Caco-2 (cell line): ENCODE data around the gene KRTAP12-3. TPM values are rescaled to one million over a fixed set of nuclear protein-coding genes. Genes with fewer than 3 reads are reported as not detected.

Source experiments
- BruUV-seq: library from RNA; stranded (reverse); fragments of 400-500 nt; replicated peaks from 2 replicates; lab custom pipeline; 2021; lab: Mats Ljungman, UMichigan
- CTCF ChIA-PET: fragments of 300-600 bp; sonication (Branson Sonifier 250); formaldehyde crosslinking; loops from one replicate; lab custom pipeline; 2022; ENCODE audit warnings: antibody characterized with exemption; lab: Charles Lee
- POLR2A ChIA-PET: fragments of 300-600 bp; sonication (Branson Sonifier 250); formaldehyde crosslinking; loops from one replicate; lab custom pipeline; 2022; ENCODE audit warnings: antibody characterized with exemption; lab: Charles Lee
- DNase-seq, 2 experiments: peaks; one replicate each; pipeline versions ENCODE4 v3.0.0 to v3.0.0-alpha.2; 2020 to 2022
- H3K27me3 ChIP-seq: replicated peaks from 2 replicates; pipeline ENCODE4 v1.6.0; 2011; ENCODE audit warnings: low read length; ENCODE audit not compliant: control insufficient read depth, insufficient read depth
- H3K36me3 ChIP-seq: 2 replicates; pipeline ENCODE4 v1.5.1; 2011; ENCODE audit warnings: low read length; ENCODE audit not compliant: control insufficient read depth, insufficient read depth
- H3K4me1 ChIP-seq: fragments of 250-450 bp; sonication (Bioruptor Pico); 2 replicates; pipeline ENCODE4 v1.5.1; 2020; ENCODE audit warnings: mild to moderate bottlenecking
- H3K4me3 ChIP-seq: 2 replicates; pipeline ENCODE4 v1.5.1; 2011; ENCODE audit warnings: low read depth, mild to moderate bottlenecking, control low read depth, low read length
- H3K9me3 ChIP-seq: fragments of 250-450 bp; sonication (Bioruptor Pico); 2 replicates; pipeline ENCODE4 v1.5.1; 2020; ENCODE audit warnings: mild to moderate bottlenecking, moderate library complexity
- H3K27ac Mint-ChIP-seq: one replicate; pipeline ENCODE4 v1.8.0; 2022; ENCODE audit warnings: mixed read lengths; ENCODE audit not compliant: unreplicated experiment
- H3K27me3 Mint-ChIP-seq: one replicate; pipeline ENCODE4 v1.8.0; 2022; ENCODE audit warnings: mixed read lengths; ENCODE audit not compliant: insufficient read depth, unreplicated experiment
- H3K36me3 Mint-ChIP-seq: one replicate; pipeline ENCODE4 v1.8.0; 2022; ENCODE audit warnings: mild to moderate bottlenecking, mixed read lengths; ENCODE audit not compliant: insufficient read depth, unreplicated experiment
- H3K4me1 Mint-ChIP-seq: one replicate; pipeline ENCODE4 v1.8.0; 2022; ENCODE audit warnings: low read depth, mixed read lengths; ENCODE audit not compliant: unreplicated experiment
- H3K4me3 Mint-ChIP-seq: one replicate; pipeline ENCODE4 v1.8.0; 2022; ENCODE audit warnings: mild to moderate bottlenecking, moderate library complexity, mixed read lengths; ENCODE audit not compliant: unreplicated experiment
- H3K9me3 Mint-ChIP-seq: one replicate; pipeline ENCODE4 v1.8.0; 2022; ENCODE audit warnings: mixed read lengths; ENCODE audit not compliant: unreplicated experiment
- intact Hi-C: fragments of 100-400 bp; cut with micrococcal nuclease; formaldehyde crosslinking; loops from one replicate; pipeline ENCODE4 v1.10.0; 2022; ENCODE audit not compliant: unreplicated experiment
- total RNA-seq: library from RNA; stranded (reverse); gene quantifications from 2 replicates; pipeline ENCODE4 v1.2.3, GENCODE V29; 2022
- TF ChIP-seq, protein P1 (sequence below), 2 experiments: fragments of 200-600 bp in 1 of 2; IDR thresholded peaks; 1 replicate in 1 of 2; 2 replicates in 1 of 2; pipeline versions ENCODE4 v1.5.1 to v1.8.0; 2011 to 2022; ENCODE audit warnings: antibody characterized with exemption in 1 of 2, control low read depth in 1 of 2, inconsistent platforms in 1 of 2, low read depth in 1 of 2, low read length in 1 of 2, mild to moderate bottlenecking in 1 of 2, moderate library complexity in 1 of 2; ENCODE audit not compliant: insufficient read depth in 1 of 2, severe bottlenecking in 1 of 2, unreplicated experiment in 1 of 2

Gene KRTAP12-3
- total RNA-seq, 1 experiment from 2014 or later = not detected

GRCh38 chr21:44666401-44667320, 8.9 kb downstream of the KRTAP12-3 start, which contains the start of gene KRTAP12-2:
TSS of gene KRTAP12-2 (minus strand) at chr21:44666927. CDS start at chr21:44666886, 41 bp downstream.
- no peaks in the 10 kb centered on the region for H3K4me1 Mint-ChIP-seq
- DNase-seq = no peak
- no TSS peak for BruUV-seq
- Histone ChIP-seq H3K4me3 (no peak within 1 kb of the TSS), H3K4me1 (no peaks in the 10 kb centered on the region), H3K27me3 (no peaks in the 10 kb centered on the region), H3K9me3 (peaks cover 12% of the 10 kb centered on the region; the same call in 1 of the 2 replicates), H3K36me3 (no peaks in the 10 kb centered on the region)
- H3K36me3 Mint-ChIP-seq = no peaks in the 10 kb centered on the region
- peaks cover 21% of the 10 kb centered on the region for H3K9me3 Mint-ChIP-seq
- peaks cover 16% of the 10 kb centered on the region for H3K27me3 Mint-ChIP-seq
- ChIA-PET POLR2A (no interaction called here), CTCF (no interaction called here)
- intact Hi-C loops = no loop called here
- TF ChIP-seq, protein P1, sequence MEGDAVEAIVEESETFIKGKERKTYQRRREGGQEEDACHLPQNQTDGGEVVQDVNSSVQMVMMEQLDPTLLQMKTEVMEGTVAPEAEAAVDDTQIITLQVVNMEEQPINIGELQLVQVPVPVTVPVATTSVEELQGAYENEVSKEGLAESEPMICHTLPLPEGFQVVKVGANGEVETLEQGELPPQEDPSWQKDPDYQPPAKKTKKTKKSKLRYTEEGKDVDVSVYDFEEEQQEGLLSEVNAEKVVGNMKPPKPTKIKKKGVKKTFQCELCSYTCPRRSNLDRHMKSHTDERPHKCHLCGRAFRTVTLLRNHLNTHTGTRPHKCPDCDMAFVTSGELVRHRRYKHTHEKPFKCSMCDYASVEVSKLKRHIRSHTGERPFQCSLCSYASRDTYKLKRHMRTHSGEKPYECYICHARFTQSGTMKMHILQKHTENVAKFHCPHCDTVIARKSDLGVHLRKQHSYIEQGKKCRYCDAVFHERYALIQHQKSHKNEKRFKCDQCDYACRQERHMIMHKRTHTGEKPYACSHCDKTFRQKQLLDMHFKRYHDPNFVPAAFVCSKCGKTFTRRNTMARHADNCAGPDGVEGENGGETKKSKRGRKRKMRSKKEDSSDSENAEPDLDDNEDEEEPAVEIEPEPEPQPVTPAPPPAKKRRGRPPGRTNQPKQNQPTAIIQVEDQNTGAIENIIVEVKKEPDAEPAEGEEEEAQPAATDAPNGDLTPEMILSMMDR (IDR thresholded peaks at IDR 0.05; ENCODE audit: insufficient read depth in 1 of 2, low read depth in 1 of 2, low read length in 1 of 2, severe bottlenecking in 1 of 2, unreplicated experiment in 1 of 2) = no peak
- no peak within 1 kb of the TSS for H3K4me3 Mint-ChIP-seq
- H3K27ac Mint-ChIP-seq = no peak within 1 kb of the TSS

- Mint-ChIP-seq H3K27me3 (peaks cover 16% of the 10 kb centered on the region), H3K4me3 (no peak overlapping the region), H3K4me1 (no peaks in the 10 kb centered on the region), H3K36me3 (no peaks in the 10 kb centered on the region), H3K27ac (no peak overlapping the region), H3K9me3 (peaks cover 16% of the 10 kb centered on the region)
- intact Hi-C loops = no loop called here
- H3K27me3 ChIP-seq = no peaks in the 10 kb centered on the region
- H3K36me3 ChIP-seq = no peaks in the 10 kb centered on the region
- no peak for DNase-seq
- no peaks in the 10 kb centered on the region for H3K4me1 ChIP-seq
- POLR2A ChIA-PET = no interaction called here
- no TSS peak for BruUV-seq
- peaks cover 7% of the 10 kb centered on the region; the same call in 1 of the 2 replicates for H3K9me3 ChIP-seq
- no peak overlapping the region for H3K4me3 ChIP-seq
- TF ChIP-seq, protein P1 (IDR thresholded peaks at IDR 0.05; ENCODE audit: insufficient read depth in 1 of 2, low read depth in 1 of 2, low read length in 1 of 2, severe bottlenecking in 1 of 2, unreplicated experiment in 1 of 2) = no peak
- CTCF ChIA-PET = no interaction called here
These were observed 9.9 kb downstream of the KRTAP12-3 start for GRCh38 chr21:44667612-44668011.

GRCh38 chr21:44670642-44671432, 13.1 kb downstream of the KRTAP12-3 start:
- H3K4me3 ChIP-seq = no peak overlapping the region
- Mint-ChIP-seq H3K27ac (no peak overlapping the region), H3K4me3 (no peak overlapping the region), H3K9me3 (peaks cover 33% of the 10 kb centered on the region), H3K4me1 (no peaks in the 10 kb centered on the region), H3K36me3 (no peaks in the 10 kb centered on the region), H3K27me3 (peaks cover 26% of the 10 kb centered on the region)
- no peaks in the 10 kb centered on the region for H3K27me3 ChIP-seq
- peaks cover 17% of the 10 kb centered on the region; the same call in 1 of the 2 replicates for H3K9me3 ChIP-seq
- CTCF ChIA-PET = no interaction called here
- no TSS peak for BruUV-seq
- H3K4me1 ChIP-seq = no peaks in the 10 kb centered on the region
- POLR2A ChIA-PET = no interaction called here
- TF ChIP-seq, protein P1 (IDR thresholded peaks at IDR 0.05; ENCODE audit: insufficient read depth in 1 of 2, low read depth in 1 of 2, low read length in 1 of 2, severe bottlenecking in 1 of 2, unreplicated experiment in 1 of 2) = no peak
- no peak for DNase-seq
- no peaks in the 10 kb centered on the region for H3K36me3 ChIP-seq
- intact Hi-C loops = no loop called here
